OCI-LY3 (cell line): ENCODE results near the gene MED16.

Experiments
- H2AFZ ChIP-seq: fragments of 200-600, 300-600 bp; shearing (Covaris generic); 2 replicates; pipeline ENCODE4 v1.6.0; 2014; ENCODE audit warnings: antibody characterized with exemption, low read depth, low read length
- H3K27ac ChIP-seq: fragments of 200-600, 300-600 bp; sonication (generic); 2 replicates; pipeline ENCODE4 v1.5.1; 2014; ENCODE audit warnings: mild to moderate bottlenecking, low read length, moderate library complexity, mixed read lengths
- H3K27me3 ChIP-seq: fragments of 200-600, 300-600 bp; sonication (generic); 2 replicates; pipeline ENCODE4 v1.6.1; 2014; ENCODE audit warnings: low read depth, low read length, mixed read lengths
- H3K36me3 ChIP-seq: fragments of 200-600, 300-600 bp; sonication (generic); replicated peaks from 2 replicates; pipeline ENCODE3; 2014; ENCODE audit warnings: low read depth, low read length, mixed read lengths
- H3K4me1 ChIP-seq: fragments of 300-600, 200-600 bp; sonication (generic); 2 replicates; pipeline ENCODE4 v1.6.1; 2014; ENCODE audit warnings: low read length, mixed read lengths
- H3K4me2 ChIP-seq: fragments of 200-600, 300-600 bp; sonication (generic); 2 replicates; pipeline ENCODE4 v1.6.1; 2014; ENCODE audit warnings: low read length, mixed read lengths
- H3K4me3 ChIP-seq: fragments of 300-600, 200-600 bp; sonication (generic); 2 replicates; pipeline ENCODE4 v1.5.1; 2014; ENCODE audit warnings: antibody characterized with exemption, mild to moderate bottlenecking, low read length, moderate library complexity
- H3K79me2 ChIP-seq: fragments of 300-600, 200-600 bp; shearing (Covaris generic); 2 replicates; pipeline ENCODE4 v1.6.1; 2014; ENCODE audit warnings: mild to moderate bottlenecking, low read length, mixed read lengths
- H3K9ac ChIP-seq: fragments of 300-600, 200-600 bp; shearing (Covaris generic); 2 replicates; pipeline ENCODE4 v1.6.0; 2014; ENCODE audit warnings: mild to moderate bottlenecking, low read length, moderate library complexity
- H3K9me3 ChIP-seq: fragments of 200-600, 300-600 bp; shearing (Covaris generic); 2 replicates; pipeline ENCODE4 v1.6.1; 2014; ENCODE audit warnings: low read length, mixed read lengths; ENCODE audit not compliant: insufficient read depth
- H4K20me1 ChIP-seq: fragments of 200-600, 300-600 bp; sonication (generic); 2 replicates; pipeline ENCODE4 v1.6.1; 2016; ENCODE audit warnings: low read length, mixed read lengths; ENCODE audit not compliant: insufficient read depth
- EZH2phosphoT487 ChIP-seq: fragments of 200-600 bp; shearing (Covaris generic); IDR thresholded peaks from 2 replicates; pipeline ENCODE4 v1.6.1; 2018; ENCODE audit warnings: antibody characterized with exemption, mixed run types, low read depth
- TF ChIP-seq, protein P1 (sequence below): fragments of 200-600, 300-600 bp; sonication (generic); IDR thresholded peaks from 2 replicates; pipeline ENCODE4 v1.5.1; 2014; ENCODE audit warnings: antibody characterized with exemption, low read length, low read depth

The MED16 gene

DNA sequence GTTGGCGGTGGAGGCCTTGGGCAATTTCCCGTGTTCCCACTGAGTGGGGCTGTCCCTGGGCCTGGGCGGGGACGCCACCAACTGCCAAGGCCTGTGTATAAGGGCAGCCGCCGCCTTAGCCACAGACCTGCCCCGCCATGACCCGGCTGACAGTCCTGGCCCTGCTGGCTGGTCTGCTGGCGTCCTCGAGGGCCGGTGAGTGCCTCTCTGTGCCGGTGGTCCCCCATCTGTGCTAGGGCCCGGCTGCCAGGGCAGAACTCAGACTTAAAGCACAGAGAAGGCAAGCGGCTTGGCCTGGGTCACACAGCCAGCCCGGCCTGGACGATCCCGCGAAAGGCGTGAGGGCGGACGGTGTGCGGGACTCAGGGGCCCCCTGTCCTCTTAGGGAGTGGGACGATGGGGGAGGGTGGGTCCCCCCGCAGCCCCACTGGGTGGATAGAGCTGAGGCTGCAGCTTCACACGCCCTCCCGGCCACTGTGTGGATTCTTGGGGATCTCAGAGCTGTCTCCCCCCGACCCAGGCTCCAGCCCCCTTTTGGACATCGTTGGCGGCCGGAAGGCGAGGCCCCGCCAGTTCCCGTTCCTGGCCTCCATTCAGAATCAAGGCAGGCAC is 65.2 kb downstream of the MED16 start, which contains the start of gene AZU1:
TSS of gene AZU1 (plus strand) at position 128 of the 612 bp plus-strand sequence. CDS start at position 138, 10 bp downstream.
- H3K27me3 ChIP-seq = peaks cover 21% of the 10 kb centered on the region
- peaks cover 26% of the 10 kb centered on the region for H3K4me1 ChIP-seq
- TF ChIP-seq, protein P1, sequence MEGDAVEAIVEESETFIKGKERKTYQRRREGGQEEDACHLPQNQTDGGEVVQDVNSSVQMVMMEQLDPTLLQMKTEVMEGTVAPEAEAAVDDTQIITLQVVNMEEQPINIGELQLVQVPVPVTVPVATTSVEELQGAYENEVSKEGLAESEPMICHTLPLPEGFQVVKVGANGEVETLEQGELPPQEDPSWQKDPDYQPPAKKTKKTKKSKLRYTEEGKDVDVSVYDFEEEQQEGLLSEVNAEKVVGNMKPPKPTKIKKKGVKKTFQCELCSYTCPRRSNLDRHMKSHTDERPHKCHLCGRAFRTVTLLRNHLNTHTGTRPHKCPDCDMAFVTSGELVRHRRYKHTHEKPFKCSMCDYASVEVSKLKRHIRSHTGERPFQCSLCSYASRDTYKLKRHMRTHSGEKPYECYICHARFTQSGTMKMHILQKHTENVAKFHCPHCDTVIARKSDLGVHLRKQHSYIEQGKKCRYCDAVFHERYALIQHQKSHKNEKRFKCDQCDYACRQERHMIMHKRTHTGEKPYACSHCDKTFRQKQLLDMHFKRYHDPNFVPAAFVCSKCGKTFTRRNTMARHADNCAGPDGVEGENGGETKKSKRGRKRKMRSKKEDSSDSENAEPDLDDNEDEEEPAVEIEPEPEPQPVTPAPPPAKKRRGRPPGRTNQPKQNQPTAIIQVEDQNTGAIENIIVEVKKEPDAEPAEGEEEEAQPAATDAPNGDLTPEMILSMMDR = no peak
- TF ChIP-seq EZH2phosphoT487 = no peak
- H2AFZ ChIP-seq = no peak within 1 kb of the TSS
- peak within 1 kb of the TSS; percentile 9; the same call in 1 of the 2 replicates for H3K4me2 ChIP-seq
- no peak within 1 kb of the TSS for H3K4me3 ChIP-seq
- no peaks in the 10 kb centered on the region for H4K20me1 ChIP-seq
- H3K9ac ChIP-seq = no peak within 1 kb of the TSS
- H3K36me3 ChIP-seq = no peaks in the 10 kb centered on the region
- H3K27ac ChIP-seq = no peak within 1 kb of the TSS
- no peaks in the 10 kb centered on the region for H3K9me3 ChIP-seq
- H3K79me2 ChIP-seq = no peaks in the 10 kb centered on the region

DNA sequence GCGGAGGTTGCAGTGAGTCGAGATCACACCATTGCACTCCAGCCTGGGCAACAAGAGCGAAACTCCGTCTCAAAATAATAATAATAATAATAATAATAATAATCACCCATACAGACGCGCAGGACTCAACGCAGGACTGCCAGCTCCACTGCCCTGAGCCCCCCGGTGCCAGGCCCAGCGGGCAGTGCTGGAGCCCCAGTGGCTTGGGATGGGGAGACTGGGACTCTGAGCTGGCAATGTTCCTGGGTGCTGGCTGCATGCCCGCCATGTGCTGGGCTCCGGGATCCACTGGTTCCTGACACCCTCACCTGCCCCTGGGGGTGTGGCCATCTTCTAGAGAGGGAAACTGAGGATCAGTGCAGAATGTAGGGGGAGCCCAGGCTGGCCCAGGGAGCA is 65.7 kb downstream of the MED16 start:
- Histone ChIP-seq H3K79me2 (no peaks in the 10 kb centered on the region), H2AFZ (no peak overlapping the region), H3K27me3 (peaks cover 20% of the 10 kb centered on the region), H3K4me2 (peak overlapping the region; percentile 9; the same call in 1 of the 2 replicates), H3K27ac (no peak overlapping the region), H3K4me3 (no peak overlapping the region), H3K9ac (no peak overlapping the region), H3K4me1 (peaks cover 26% of the 10 kb centered on the region), H3K9me3 (no peaks in the 10 kb centered on the region), H3K36me3 (no peaks in the 10 kb centered on the region), H4K20me1 (no peaks in the 10 kb centered on the region)
- TF ChIP-seq EZH2phosphoT487 = no peak
- TF ChIP-seq, protein P1 = no peak

- TF ChIP-seq, protein P1 = no peak
- TF ChIP-seq EZH2phosphoT487 = no peak
Observed at GRCh38 chr19:825897-826644, 66.9 kb downstream of the MED16 start.

DNA sequence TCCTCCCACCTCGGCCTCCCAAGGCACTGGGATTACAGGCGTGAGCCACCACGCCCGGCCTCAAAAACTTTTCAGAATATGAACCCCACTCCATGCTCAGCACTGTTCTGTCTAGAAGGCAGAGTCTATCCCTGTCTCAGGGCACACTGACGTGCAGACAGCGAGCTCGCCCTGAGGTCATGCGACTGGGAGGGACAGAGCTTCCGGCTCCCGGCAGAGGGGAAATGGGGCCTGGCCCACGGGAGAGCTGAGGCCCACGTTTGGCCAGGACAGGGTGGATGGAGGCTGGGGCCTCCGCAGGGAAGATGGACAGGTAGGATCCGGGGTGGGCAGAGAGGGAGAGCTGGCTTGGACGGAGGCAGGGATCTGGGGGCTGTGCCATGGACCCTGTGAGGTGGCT is 68.1 kb downstream of the MED16 start:
- Histone ChIP-seq H3K9me3 (no peaks in the 10 kb centered on the region), H3K79me2 (no peaks in the 10 kb centered on the region), H3K27ac (no peak overlapping the region), H3K9ac (no peak overlapping the region), H3K4me1 (peaks cover 16% of the 10 kb centered on the region), H3K27me3 (peaks cover 3% of the 10 kb centered on the region; the same call in 1 of the 2 replicates), H4K20me1 (no peaks in the 10 kb centered on the region), H3K4me3 (no peak overlapping the region), H2AFZ (no peak overlapping the region), H3K4me2 (no peak overlapping the region), H3K36me3 (no peaks in the 10 kb centered on the region)
- TF ChIP-seq EZH2phosphoT487 = no peak
- TF ChIP-seq, protein P1 = no peak

More at GRCh38 chr19:825897-826644, 66.9 kb downstream of the MED16 start:
- Histone ChIP-seq H3K36me3 (no peaks in the 10 kb centered on the region), H3K27ac (no peak overlapping the region), H2AFZ (no peak overlapping the region), H3K9me3 (no peaks in the 10 kb centered on the region), H3K27me3 (peaks cover 9% of the 10 kb centered on the region; the same call in 1 of the 2 replicates), H3K9ac (no peak overlapping the region), H3K4me2 (no peak overlapping the region), H3K79me2 (no peaks in the 10 kb centered on the region), H3K4me1 (peaks cover 18% of the 10 kb centered on the region), H4K20me1 (no peaks in the 10 kb centered on the region), H3K4me3 (no peak overlapping the region)
